NCI-H1694 treated with DMSO at 0.1 percent for 48 hours (cell line): ENCODE data around the gene ATP5PO.

ENCODE experiments used
- DNase-seq: peaks from one replicate; lab custom pipeline; 2025; lab: John Stamatoyannopoulos, UW

The ATP5PO gene

DNA sequence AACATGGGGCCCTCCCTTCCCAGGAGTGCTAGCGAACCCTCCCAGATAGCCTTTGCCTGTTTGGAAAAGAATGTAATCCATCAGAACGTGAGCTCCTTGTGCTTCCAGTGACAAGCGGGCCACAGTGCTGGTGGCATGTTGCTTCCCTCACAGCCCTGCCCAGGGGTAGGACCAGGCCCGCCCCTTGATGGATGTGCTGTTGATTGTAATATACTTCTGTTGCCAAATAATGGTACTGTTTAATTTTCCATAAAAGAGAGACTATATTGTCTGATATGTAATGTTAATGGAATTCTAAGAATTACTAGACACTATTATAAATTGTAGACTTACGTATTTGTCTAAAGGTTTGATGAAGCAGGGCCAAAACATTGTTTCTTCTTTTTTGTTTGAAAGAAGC, 16.4 kb downstream of the ATP5PO start:
- no peak for DNase-seq

DNA sequence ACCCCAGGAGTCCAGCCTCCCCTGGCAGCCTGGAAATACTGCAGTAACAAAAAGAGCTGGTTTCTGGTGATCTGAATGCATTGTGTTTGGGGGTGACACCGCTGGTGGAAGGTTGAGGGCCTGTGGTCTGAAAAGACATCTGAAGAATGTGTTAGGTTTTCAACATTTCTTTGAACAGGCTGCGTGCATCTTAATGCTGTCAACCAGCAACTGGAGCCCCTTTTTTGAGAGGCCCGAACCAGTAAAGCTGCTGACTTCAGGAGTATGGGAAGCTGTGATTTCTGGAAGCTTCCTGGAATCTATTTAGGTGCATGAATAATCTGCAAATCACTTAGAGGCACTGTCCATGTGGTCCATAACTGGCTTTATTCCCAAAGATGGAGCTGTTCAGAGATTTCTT, 17.0 kb downstream of the ATP5PO start:
- DNase-seq: no peak

DNA sequence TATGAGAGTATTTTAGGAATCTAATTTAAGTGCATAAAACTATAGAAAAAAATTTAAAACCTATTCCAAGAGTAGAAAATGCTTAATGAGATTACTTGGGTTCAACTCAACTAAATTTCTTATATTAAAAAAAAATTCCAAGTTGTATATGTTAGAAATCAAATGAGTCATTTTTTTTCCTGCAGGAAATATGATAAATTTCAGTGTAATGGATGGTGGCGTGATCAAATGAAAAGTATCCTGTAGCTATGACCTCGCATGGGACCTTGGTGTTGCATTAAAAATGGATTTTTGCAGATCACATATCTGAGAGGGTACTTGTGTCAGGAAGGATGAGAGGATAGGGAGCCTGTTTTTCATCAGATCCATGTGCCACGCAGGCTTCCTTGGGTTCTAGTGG, 17.9 kb downstream of the ATP5PO start:
- DNase-seq: no peak

DNA sequence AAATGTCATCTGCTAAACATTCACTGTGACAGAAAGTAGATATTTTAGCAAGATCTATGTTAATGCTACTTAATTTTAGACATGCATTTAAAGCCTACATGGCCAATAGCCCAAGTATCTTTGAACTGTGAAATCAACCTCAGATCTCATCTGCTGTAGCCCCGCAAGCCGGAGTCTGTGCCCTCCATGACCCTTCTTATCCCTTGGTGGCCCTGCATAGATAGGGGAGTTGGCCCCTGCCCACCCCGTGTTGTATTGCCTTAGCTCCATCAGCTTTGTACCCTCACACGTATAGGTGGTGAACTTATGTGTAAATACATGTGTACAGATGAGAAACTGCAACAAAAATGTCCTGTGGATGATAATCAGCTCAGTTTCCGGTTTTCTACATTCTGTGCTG, 18.5 kb downstream of the ATP5PO start:
- DNase-seq: no peak

DNA sequence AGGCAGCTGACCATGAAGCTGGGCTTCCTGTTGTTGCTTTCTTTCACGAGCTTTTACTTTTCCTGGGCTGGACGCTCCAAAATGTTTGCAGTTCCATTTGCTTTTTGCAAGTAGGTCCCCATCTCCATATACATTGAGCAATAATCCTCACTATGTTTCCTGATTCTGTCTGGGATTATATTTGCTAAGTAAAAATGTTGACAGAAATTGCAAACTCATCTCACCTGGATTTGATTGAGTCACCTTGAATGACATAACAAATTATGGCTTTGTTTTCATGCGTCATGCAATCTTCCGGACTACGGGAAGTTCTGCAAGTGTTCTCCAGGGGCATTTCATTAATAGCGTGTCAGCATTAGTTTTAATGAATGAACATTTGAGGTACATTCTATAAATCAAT, 18.9 kb downstream of the ATP5PO start:
- DNase-seq: no peak

DNA sequence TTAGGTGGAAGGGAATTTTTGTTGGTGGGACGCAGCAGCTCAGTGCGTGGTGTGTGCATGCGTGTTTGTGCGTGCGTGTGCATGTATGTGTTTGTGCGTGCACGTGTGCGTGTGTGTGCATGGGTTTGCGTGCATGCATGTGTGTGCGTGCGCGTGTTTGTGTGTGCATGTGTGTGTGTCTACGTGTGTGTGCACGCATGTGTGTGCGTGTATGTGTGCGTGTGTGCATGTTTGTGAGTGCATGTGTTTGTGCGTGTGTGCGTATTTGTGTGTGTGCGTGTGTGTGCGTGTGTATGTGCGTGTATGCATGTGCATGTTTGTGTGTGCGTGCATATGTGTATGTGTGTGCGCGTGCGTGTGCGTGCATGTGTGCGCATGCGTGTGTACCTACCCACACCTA, 20.2 kb downstream of the ATP5PO start:
- DNase-seq: no peak

DNA sequence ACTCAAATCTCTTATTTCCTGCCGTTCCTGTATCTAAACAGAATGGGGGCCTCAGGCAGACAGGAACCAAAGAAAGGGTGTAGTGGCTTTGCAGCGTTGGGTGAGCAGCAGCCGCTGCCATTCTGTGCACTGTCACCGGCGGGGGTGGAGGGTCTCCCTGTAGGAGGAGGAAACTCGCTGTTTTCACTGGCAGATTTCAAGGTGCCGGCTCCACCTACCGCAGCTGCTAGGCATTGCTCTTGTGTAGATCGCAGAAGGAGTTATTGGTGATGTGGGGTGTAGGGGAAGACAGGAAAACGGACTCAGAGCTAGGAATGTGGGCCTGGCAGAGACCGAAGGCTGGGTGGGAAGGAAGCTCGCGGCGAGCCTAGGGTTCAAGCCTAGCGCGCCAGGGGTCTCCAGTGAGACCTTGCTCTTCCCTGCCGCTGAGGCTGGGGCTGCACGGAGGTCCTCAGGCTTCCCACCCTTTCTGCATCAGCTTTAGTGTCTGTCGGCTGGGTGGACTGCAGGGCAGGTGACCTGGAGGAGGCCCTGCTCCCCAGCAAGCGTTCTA, 20.8 kb downstream of the ATP5PO start:
- DNase-seq: peak; percentile 93

DNA sequence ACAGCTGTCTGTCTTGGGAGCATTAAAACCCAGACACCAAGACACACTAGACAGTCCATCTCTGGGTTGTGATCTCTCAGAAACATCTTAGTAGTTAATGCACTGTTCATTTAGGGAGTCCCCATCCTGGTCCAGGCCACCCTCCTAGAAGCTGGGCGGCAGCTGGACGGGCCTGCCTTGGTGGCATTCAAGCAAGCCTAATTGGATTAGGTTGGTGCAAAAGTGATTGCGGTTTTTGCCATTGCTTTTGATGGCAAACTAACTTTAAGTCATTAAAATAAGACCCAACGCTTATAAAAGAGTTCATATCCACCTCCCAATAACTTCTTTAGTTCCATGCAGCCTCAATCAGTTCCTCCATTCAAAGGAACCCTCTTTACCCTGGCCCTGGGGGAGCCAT, 21.7 kb downstream of the ATP5PO start:
- DNase-seq: no peak

DNA sequence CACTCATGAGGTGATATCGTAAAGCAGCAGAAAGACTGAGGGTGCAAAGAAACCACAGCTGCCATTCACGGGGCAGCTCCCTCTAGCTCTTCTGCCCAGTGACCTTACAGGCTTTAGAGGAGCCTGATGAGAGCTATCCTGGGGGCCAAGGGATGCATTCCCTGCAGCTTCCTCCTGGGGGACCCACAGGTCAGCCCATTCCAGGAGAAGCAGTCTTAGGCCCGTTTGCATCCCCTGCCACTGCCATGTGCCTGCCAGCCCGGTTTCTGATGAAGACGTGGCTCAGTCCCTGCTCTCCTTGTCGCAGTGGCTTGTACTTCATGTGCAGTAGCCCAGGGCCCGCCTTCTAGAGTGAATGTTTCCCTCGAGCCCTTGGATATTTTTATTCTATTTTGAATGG, 22.8 kb downstream of the ATP5PO start:
- DNase-seq: no peak

DNA sequence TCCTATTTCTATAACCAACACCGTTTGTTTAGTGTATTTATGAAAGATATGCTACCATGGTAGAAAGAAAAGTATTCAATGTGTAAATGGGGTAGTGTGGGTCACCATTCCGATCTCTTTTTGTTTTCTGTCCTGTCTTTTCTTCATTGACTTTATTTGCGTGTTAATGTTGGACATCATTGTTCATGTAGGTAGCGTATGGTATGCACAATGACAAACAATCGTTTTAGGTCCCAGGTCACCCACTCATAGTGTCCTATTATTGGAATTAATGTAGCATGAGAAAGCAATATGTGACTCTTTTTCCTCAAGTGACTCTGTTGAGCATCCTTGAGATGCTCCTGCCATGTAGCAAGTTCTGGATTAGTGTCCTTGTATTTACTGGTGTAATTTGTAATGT, 25.4 kb downstream of the ATP5PO start:
- DNase-seq: no peak

DNA sequence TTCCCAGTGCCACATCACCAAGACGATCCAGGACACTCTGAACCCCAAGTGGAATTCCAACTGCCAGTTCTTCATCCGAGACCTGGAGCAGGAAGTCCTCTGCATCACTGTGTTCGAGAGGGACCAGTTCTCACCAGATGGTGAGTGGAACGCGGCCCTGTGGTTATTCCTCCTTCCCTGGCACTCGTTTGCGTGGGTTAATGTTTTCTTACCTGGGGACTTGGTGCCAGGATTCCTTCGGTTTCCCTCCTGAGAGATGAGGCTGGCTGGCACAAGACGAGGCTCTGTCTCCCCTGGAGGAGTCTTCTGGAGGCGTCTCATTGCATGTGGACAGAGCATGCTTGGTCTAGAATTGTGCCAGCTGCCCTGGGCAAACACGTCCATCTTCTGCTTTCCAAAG, 29.3 kb downstream of the ATP5PO start:
- no peak for DNase-seq

DNA sequence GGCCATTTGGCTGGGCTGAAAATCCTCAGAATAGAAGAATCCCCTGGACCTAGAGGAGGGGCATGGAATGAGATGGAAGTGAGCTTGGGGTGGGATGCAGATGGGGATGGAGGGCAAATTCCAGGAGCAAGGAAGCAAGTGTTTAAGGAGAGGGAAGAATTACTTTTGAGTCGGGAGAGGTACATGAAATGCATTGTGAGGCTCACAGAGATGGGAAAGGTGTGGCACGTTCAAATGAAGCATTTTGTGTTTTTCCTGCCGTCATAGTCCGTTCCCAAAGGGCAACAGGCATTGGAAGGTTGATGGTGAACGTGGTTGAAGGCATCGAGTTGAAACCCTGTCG, 30.5 kb downstream of the ATP5PO start:
- no peak for DNase-seq

DNA sequence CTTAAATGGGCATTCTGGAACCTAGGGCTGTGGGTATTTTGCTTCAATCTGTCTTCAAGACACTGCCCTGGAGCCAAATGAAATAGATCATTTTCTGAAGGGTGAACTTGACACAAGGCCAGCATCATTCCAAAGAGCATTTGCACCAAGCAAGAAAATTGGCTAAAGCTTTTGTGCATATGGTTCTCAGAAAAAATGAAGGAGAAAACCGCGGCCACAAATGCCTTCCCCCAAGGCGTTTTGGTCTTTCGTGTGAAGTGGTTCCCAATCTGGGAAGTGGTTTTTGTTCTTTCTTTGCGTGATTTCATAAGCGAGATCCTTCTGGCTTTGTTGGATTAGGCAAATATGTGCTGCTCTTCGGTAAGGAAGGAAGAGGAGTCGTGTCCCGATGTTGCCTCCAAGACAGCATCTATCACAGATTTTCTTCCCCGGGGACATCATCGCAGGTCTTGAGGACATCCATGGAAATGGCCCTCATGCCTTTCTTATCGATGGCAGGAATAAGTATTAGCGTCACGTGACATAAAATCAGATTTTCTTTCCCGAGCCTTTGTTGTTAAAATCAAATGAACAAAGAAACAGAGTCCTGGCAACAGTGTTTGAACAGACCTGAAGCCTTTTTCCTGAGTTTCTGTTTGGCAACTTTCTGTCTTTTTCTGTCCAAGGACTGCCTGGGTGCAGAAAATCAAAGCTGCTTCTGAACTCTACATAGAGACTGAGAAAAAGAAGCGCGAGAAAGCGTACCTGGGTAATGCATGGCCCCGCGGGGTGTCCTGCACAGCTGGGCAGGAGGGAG, 31.0 kb downstream of the ATP5PO start:
- DNase-seq: no peak

DNA sequence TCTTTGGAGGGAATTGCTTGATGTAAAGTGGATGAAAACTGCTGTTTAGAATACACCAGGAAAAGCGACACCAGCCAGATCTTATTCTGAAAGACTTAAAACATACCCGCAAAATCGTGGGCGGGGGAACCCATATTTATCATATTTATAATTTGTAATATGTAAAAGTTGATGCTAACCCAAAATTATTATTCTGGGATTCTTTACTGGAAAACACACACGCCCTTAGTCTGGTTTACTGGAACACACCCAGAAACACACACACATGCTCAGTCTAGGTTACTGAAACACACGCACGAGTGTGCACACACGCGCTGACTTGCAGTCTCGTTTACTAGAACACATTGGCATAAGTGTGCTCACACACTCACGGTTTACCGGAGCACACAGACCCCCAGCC, 32.5 kb downstream of the ATP5PO start:
- DNase-seq: no peak

DNA sequence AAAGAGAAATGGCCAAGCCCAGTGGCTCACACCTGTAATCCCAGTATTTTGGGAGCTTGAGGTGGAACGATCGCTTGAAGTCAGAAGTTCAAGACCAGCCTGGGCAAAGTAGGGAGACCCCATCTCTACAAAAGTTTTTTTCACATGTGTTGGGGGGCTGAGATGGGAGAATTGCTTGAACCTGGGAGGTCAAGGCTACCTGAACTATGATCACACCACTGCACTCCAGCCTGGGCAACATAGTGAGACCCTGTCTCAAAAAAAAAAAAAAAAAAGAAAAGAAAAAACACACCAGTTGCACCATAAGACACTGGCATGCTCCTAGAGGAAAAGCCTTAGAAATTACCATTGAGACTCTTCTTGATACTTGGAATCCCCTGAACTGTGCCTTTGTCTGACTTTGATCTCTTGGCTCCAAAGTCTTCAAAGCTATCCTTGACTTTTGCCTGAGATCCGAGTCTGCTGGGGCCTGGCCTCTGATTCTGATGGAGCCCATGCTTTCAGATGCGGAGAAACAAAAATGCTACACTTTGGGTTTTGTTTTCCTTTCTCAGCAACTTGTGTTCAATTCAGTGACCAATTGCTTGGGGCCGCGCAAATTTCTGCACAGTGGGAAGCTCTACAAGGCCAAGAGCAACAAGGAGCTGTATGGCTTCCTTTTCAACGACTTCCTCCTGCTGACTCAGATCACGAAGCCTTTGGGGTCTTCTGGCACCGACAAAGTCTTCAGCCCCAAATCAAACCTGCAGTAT, 33.7 kb downstream of the ATP5PO start:
- no peak for DNase-seq

DNA sequence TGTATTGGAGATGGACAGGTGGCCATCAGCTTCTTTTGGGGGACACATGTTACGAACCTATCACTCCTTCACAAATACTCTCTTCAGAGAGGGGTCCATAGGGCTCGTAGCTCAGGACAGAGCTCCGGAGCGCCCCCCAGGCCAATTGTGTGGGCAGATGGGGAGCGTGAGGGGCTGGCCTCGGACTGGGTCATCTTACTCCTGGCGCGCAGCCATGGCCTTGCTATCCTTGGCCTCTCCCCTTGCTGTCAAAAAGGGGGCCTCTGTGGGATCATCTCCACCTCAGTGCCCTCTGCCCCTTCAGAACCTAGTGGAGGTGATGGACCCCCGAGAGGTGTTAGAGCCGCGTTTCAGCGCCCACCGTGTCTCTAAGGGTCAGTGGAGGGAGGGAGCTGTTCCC, 35.0 kb downstream of the ATP5PO start:
- DNase-seq: no peak

DNA sequence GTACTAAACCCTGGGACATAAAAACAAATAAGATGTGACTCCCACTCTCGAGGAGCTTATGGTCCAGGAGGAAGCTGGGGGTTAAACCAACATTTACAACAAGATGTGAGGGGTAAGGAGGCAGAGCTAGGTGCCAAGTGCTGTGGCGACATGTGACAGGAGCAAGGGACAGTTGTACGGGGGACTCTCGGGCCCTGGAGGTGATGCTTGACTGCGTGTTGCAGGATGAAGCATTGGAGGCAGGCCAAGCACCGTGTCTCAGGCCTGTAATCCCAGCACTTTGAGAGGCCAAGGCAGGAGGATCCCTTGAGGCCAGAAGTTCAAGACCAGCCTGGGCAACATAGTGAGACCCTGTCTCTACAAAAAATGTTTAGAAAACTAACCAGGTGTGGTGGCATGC, 36.8 kb downstream of the ATP5PO start:
- no peak for DNase-seq

DNA sequence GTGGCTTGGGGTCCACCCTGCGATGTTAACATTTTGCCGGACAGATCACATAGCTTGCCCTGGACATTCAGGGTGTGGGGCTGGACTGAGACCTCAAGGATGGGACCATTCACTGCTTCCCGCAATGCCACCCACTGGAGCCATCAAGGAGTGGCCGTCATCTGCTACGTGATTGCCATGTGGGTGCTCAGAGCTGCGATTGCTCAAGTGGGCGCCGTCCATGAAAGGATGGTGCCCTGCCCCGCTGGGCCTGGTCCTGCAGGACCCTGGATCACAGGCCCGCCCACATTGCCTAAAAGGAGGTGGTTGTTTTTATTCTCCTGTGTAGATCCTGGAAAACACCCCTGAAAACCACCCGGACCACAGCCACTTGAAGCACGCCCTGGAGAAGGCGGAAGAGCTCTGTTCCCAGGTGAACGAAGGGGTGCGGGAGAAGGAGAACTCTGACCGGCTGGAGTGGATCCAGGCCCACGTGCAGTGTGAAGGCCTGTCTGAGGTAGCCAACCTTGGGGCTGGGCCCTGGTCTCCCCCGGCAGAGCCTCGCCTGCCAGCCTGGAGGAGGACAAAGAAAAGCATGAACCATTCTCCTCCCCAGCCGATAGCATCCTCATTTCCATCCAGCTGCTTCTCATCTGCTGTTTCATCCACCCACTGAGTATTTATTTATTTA, 40.4 kb downstream of the ATP5PO start:
- DNase-seq: no peak

DNA sequence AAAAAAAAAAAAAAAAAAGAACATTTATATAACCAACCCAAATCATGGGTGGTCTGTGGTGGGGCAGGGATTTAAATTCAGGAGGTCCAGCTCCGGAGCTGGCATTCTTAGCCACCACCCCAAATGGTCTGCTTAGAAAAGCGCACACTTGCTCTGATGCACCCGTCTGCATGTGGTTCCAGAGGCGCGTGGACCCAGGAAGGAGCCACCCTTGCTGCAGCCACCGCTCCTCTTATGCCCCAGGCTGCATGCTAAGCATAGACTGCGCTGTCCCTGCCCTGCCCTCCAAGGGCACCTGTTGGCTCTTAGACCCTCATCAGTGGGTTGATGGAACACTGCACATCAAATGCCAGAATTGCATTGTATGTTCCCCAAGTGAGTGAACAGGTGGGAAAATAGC, 41.4 kb downstream of the ATP5PO start:
- no peak for DNase-seq

DNA sequence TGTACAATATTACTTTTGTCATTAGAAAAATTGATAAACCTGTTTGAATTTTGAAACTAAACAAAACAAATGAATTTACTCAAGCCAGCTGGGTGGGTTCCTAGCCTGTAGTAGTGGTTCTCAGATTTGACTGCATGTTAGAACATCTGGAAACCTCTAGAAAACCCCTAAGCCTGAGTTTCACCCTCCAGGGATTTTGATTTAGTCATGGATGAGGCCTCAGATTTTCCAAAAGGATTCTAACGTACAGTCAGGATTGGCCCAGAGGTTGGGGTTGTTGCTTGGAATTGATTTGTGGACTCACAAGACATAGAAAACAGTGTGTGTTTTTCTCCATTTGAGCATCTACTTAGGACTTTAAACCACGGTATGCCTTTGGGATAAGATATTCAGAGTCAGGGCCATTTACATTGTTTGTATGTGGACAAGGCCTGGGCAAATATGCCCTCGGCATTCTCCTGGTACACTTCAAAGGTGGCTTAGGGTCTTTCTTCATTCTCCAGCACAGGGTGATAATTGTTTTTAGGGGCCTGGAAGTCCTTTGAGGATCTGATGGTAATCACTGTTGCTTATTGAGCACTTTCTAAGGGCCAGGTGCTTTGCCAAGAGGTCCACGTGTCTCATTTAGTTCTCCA, 42.6 kb downstream of the ATP5PO start:
- DNase-seq: no peak

DNA sequence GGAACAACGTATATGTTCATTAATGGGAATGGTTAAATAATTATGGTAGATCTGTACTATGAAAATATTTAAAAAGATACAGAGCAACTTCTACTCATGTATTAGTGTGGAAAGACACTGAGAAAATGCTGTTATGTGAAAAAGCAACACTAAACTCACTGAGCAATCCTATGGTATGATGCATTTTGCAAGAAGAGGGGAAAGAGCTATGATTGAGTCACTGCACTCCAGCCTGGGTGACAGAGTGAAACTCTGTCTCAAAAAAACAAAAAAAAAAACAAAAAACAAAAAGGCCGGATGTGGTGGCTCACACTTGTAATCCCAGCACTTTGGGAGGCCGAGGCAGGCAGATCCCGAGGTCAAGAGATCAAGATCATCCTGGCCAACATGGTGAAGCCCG, 44.4 kb downstream of the ATP5PO start:
- DNase-seq: no peak

DNA sequence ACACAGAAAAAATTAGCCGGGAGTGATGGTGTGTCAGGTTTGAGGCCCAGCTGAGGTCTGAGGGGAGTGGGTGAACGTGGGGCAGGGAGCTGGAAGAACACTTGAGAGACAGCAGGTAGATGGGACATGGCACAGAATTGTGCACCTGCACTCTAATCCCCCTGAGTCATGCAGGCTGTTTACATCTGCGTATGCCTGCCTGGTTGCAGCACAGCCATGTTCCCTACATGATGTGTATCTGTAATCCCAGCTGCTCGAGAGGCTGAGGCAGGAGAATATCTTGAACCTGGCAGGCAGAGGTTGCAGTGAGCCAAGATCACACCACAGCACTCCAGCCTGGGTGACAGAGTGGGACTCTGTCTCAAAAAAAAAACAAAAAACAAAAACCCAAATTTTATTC, 44.8 kb downstream of the ATP5PO start:
- no peak for DNase-seq

DNA sequence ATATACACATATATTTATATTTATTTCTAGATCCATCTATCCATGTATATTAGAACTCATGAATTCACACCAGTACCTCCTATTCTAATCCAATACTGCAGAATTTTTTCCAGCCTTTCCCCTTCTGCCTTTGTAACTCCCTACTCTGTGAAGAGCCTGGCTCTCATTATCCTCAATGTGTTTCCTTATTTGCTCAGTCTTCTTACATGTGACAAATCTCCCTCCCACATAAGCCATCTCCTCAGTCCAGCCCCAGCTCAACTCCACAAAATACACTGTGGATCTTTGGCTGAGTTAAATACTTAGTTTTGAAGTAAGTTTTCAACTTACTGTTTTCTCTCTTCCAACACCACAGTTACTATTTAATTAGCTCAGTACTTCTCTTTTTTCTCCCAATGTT, 45.7 kb downstream of the ATP5PO start:
- no peak for DNase-seq
